Liver (tissue), 3 donors: ENCODE measurements around the gene BRCA1.

ENCODE experiments used
- ATF3 ChIP-seq: IDR thresholded peaks from 2 replicates; pipeline ENCODE4 v1.6.1; 2016; ENCODE audit warnings: antibody characterized with exemption
- CTCF ChIP-seq: fragments of 150-350 bp; IDR thresholded peaks from 2 replicates; pipeline ENCODE4 v1.5.1; 2017; ENCODE audit warnings: improper control_type of control experiment, low read depth, low read length; ENCODE audit not compliant: missing input control
- EGR1 ChIP-seq, 2 donors: IDR thresholded peaks; 2 replicates each; pipeline ENCODE4 v1.6.1; 2016 to 2018; ENCODE audit warnings: antibody characterized with exemption in 2 of 2, low read depth in 2 of 2
- FOXA1 ChIP-seq: IDR thresholded peaks from 2 replicates; pipeline ENCODE4 v1.6.1; 2016; ENCODE audit warnings: antibody characterized with exemption
- GABPA ChIP-seq, 2 donors: IDR thresholded peaks in 1 of 2; conservative IDR thresholded peaks in 1 of 2; 2 replicates each; pipeline ENCODE4 v1.6.1; 2016; ENCODE audit warnings: antibody characterized with exemption in 2 of 2, mild to moderate bottlenecking in 1 of 2, moderate library complexity in 1 of 2
- JUND ChIP-seq, 2 donors: IDR thresholded peaks; 2 replicates each; pipeline ENCODE4 v1.6.1; 2016; ENCODE audit warnings: antibody characterized with exemption in 2 of 2
- MAX ChIP-seq: IDR thresholded peaks from 2 replicates; pipeline ENCODE4 v1.6.1; 2016; ENCODE audit warnings: antibody characterized with exemption
- RAD21 ChIP-seq, 2 donors: IDR thresholded peaks; 2 replicates each; pipeline ENCODE4 v1.6.1; 2016; ENCODE audit warnings: antibody characterized with exemption in 2 of 2, mild to moderate bottlenecking in 2 of 2
- REST ChIP-seq: IDR thresholded peaks from 2 replicates; pipeline ENCODE4 v1.6.1; 2016; ENCODE audit warnings: antibody characterized with exemption, mild to moderate bottlenecking
- RXRA ChIP-seq, 2 donors: IDR thresholded peaks; 2 replicates each; pipeline ENCODE4 v1.6.1; 2017 to 2018; ENCODE audit warnings: antibody characterized with exemption in 2 of 2, mild to moderate bottlenecking in 1 of 2
- SP1 ChIP-seq: IDR thresholded peaks from 2 replicates; pipeline ENCODE4 v1.6.1; 2018; ENCODE audit warnings: antibody characterized with exemption, mild to moderate bottlenecking
- TAF1 ChIP-seq: conservative IDR thresholded peaks from 2 replicates; pipeline ENCODE4 v1.6.1; 2016; ENCODE audit warnings: antibody characterized with exemption, mild to moderate bottlenecking
- YY1 ChIP-seq: IDR thresholded peaks from 2 replicates; pipeline ENCODE4 v1.6.1; 2016; ENCODE audit warnings: antibody characterized with exemption, mild to moderate bottlenecking
- ZBTB33 ChIP-seq: IDR thresholded peaks from 2 replicates; pipeline ENCODE4 v1.6.1; 2016; ENCODE audit warnings: antibody characterized with exemption
- donor health status: healthy.
- donor health status: healthy.

- TF ChIP-seq CTCF (no peak), MAX (no peak), REST (no peak), ZBTB33 (no peak), RAD21 (IDR thresholded peaks at IDR 0.05) (no peak), SP1 (no peak), YY1 (no peak), EGR1 (IDR thresholded peaks at IDR 0.05; ENCODE audit: low read depth in 2 of 2) (no peak), JUND (IDR thresholded peaks at IDR 0.05) (no peak), RXRA (IDR thresholded peaks at IDR 0.05) (no peak), ATF3 (no peak), GABPA (IDR thresholded peaks at IDR 0.05 in 1 of 2, conservative IDR thresholded peaks at IDR 0.05 in 1 of 2) (no peak), FOXA1 (no peak), TAF1 (no peak)
These were observed 126.1 kb downstream of the BRCA1 start for GRCh38 chr17:42999003-42999525.
